T-helper 2 cell treated with Interferon-gamma antibody and Interleukin-4, amounts not matched to agents 5 μg/mL and 100 μg/mL, for 36 hours (primary cell): ENCODE results near the gene CLIP2.
A peak's percentile ranks its signal among the peaks of the same experiment; 100 is the strongest.
"Not testable (repeated sequence)": the region's sequence is repeated elsewhere in the genome, so short reads cannot be mapped to it uniquely, and the experiment has no call there.

ENCODE experiments used
- DNase-seq: peaks from one replicate; pipeline ENCODE4 v3.0.0; 2021; ENCODE audit warnings: low spot score
- H3K27ac Mint-ChIP-seq: one replicate; pipeline ENCODE4 v1.8.0; 2021; ENCODE audit warnings: mild to moderate bottlenecking, mixed read lengths
- H3K27me3 Mint-ChIP-seq: one replicate; pipeline ENCODE4 v1.8.0; 2021; ENCODE audit warnings: low read depth, mixed read lengths
- H3K36me3 Mint-ChIP-seq: one replicate; pipeline ENCODE4 v1.8.0; 2021; ENCODE audit warnings: low read depth, mixed read lengths
- H3K4me1 Mint-ChIP-seq: one replicate; pipeline ENCODE4 v1.8.0; 2021; ENCODE audit warnings: low read depth, mixed read lengths
- H3K4me3 Mint-ChIP-seq: one replicate; pipeline ENCODE4 v1.8.0; 2022; ENCODE audit warnings: mild to moderate bottlenecking, moderate library complexity, mixed read lengths
- H3K9me3 Mint-ChIP-seq: one replicate; pipeline ENCODE4 v1.8.0; 2021; ENCODE audit warnings: mixed read lengths

CLIP2 gene

DNA sequence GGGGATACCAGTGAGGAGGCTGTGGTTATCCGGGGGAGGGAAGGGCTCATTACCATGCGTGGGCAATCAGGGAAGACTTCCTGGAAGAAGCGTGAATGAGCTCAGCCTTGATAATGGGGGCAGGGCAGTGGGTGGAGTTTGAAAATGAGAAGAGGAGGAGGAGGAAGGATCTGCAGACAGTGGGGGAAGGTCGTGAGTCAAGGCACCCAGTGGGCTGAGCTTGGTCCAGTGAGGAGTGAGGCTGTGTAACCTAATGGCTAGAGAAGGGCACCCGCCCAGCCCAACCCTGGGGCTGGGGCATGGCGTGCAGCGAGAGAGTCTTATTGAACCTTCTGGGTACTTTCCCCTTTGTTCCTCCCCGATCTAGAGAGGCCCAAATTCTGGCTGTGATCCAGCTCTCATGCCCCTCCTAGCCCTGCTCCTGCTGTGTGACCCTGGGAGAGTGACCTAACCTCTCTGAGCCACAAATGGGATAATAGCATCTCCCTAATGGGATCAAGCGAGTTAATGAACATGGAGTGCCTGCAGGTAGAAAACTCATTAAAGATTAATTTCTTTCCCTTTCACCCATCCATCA is 31.5 kb downstream of the CLIP2 start:
- DNase-seq = no peak
- Mint-ChIP-seq H3K36me3 (no peaks in the 10 kb centered on the region), H3K9me3 (no peaks in the 10 kb centered on the region), H3K27ac (no peak overlapping the region), H3K4me3 (no peak overlapping the region), H3K27me3 (no peaks in the 10 kb centered on the region), H3K4me1 (no peaks in the 10 kb centered on the region)

DNA sequence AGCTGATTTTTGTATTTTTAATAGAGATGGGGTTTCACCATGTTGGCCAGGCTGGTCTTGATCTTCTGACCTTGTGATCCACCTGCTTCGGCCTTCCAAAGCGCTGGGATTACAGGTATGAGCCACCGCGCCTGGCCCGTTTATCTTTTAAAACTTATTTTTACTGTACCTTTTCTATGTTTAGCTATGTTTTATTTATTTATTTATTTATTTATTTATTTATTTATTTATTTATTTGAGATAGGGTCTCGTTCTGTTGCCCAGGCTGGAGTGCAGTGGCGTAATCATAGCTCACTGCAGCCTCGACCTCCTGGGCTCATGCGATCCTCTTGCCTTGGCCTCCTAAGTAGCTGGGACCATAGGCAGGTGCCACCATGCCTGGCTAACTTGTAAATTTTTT is 33.7 kb downstream of the CLIP2 start:
- DNase-seq, H3K36me3 Mint-ChIP-seq, H3K9me3 Mint-ChIP-seq, H3K27me3 Mint-ChIP-seq, H3K4me1 Mint-ChIP-seq, H3K27ac Mint-ChIP-seq, H3K4me3 Mint-ChIP-seq: not testable (repeated sequence)

DNA sequence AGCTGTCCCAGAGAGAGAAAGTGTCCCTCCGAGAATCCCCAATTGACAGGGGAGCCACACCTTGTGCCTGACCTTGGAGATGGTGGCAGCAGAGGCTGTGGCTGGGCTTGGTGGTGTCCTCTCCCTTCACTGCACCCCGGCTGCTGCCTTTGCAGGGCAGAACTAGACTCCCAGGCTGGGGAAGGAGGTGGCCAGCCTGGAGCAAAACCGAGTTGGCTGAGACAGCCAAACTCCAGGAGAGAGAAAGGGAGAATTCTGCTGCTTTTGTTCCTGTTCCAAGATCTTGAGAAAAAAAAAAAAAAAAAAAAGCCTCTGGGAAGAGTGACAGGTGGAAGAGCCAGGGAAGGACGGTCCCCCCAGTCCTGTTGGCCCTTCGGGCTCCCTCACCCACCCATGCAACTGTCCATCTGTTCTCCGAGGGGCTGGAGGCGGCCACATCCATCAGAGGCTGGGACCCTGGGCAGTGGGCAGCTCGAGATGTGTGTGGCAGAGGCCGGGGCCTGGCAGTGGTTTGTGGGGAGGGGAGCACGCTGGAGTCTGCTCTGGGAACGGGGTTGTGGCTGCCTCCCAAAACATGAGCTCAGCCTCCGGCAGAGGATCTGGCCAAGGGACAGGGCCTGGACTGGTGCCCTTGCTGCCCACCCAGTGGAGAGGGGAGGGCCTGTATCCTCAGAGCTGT is 35.5 kb downstream of the CLIP2 start:
- no peaks in the 10 kb centered on the region for H3K27me3 Mint-ChIP-seq
- no peak overlapping the region for H3K4me3 Mint-ChIP-seq
- no peak overlapping the region for H3K27ac Mint-ChIP-seq
- H3K36me3 Mint-ChIP-seq = no peaks in the 10 kb centered on the region
- H3K9me3 Mint-ChIP-seq = no peaks in the 10 kb centered on the region
- no peak for DNase-seq
- H3K4me1 Mint-ChIP-seq = no peaks in the 10 kb centered on the region

DNA sequence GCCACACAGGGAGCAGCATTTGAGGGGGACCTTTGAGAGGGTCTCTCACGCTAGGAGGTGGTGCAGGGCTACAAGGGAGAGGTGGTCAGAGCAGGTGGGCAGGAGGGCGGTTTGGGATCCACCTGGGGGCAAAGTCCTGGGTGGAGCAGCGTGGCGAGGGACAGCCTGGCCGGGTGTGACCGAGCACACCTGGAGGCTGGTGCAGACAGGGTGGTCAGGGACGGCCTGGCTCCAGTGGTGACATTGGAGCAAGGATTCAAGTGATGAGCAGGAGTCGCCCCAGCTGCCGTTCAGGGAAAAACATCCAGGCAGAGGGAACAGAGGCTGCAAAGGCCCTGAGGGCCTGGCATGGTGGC is 36.0 kb downstream of the CLIP2 start:
- Mint-ChIP-seq H3K27me3 (no peaks in the 10 kb centered on the region), H3K27ac (no peak overlapping the region)

DNA sequence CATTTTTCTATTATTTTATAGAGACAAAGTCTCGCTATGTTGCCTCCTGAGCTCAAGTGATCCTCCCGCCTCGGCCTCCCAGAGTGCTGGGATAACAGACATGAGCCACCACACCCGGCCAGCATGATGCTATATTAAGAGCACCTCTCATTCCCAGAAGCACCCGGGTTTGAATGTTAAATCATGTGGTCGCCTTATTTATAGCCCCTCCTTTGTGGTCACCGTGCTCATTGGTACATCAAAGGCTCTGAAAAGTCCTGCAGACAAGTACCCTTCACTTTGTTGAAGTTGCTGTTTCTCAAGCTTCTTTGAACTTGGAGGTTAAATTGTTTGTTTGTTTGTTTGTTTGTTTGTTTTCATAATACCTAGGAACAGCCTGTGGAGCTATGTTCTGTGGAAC is 40.0 kb downstream of the CLIP2 start:
- H3K4me3 Mint-ChIP-seq = no peak overlapping the region

More for the DNA sequence above, 36.0 kb downstream of the CLIP2 start:
- Mint-ChIP-seq H3K36me3 (no peaks in the 10 kb centered on the region), H3K4me3 (no peak overlapping the region), H3K9me3 (no peaks in the 10 kb centered on the region), H3K4me1 (no peaks in the 10 kb centered on the region)
- no peak for DNase-seq

DNA sequence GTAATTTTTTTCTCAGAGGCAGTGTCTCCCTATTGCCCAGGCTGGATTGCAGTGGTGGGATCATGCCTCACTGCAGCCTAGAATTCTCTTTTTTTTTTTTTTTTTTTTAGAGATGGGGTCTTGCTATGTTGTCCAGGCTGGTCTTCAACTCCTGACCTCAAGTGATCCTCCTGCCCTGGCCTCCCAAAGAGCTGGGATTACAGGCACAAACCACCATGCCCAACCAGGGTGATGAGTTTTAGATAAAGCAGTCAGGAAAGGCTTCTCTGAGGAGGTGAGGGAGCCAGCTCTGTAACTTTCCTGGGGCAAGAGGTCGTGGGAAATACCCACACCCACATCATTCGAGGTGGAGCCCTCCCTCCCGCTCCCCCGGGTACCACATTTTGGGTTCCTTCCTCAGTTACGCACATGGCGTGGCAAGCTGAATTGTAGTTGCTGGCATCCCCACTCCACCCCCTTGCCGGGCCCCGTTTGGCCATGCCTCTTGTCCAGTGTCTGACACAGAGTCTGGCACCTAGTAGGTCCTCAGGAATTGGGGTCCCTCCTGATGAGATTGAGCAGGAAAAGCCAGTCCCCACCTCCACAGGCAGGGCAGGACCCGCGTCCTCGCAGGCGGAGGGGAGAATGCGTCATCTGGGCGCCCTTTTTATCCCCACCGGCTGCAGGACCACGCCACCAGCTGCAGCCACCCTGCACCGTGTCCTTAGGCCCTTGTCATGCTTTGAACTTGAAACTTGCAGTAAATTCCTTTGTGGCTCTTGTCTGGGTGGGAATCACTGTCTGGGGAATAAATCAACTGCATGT is 43.4 kb downstream of the CLIP2 start:
- Mint-ChIP-seq H3K36me3 (no peaks in the 10 kb centered on the region), H3K27me3 (peaks cover 3% of the 10 kb centered on the region), H3K4me1 (no peaks in the 10 kb centered on the region), H3K4me3 (no peak overlapping the region), H3K9me3 (no peaks in the 10 kb centered on the region), H3K27ac (no peak overlapping the region)
- DNase-seq = no peak

More for the DNA sequence above, 40.0 kb downstream of the CLIP2 start:
- DNase-seq = no peak
- H3K27me3 Mint-ChIP-seq = peaks cover 3% of the 10 kb centered on the region
- H3K27ac Mint-ChIP-seq = no peak overlapping the region
- H3K36me3 Mint-ChIP-seq = no peaks in the 10 kb centered on the region
- no peaks in the 10 kb centered on the region for H3K9me3 Mint-ChIP-seq
- no peaks in the 10 kb centered on the region for H3K4me1 Mint-ChIP-seq

DNA sequence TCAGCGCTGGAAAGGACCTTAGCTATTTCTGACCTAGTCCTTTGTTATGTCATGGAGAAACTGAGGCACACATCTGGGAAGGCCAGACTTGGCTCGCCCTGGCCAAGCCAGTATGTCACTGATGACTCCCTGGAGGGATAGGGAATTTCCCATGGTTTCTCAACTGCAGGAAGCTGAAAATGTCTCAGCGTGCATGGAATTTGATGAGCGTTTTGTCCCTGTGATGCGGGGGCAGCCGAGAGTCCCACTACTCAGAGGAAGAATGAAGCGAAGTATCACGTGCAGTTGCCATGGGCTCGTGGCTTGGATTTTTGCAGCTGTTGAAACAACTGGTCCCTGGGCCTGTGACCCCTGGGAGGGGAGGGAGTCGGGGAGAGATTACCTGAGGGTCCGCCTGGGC is 44.8 kb downstream of the CLIP2 start:
- Mint-ChIP-seq H3K9me3 (no peaks in the 10 kb centered on the region), H3K27ac (no peak overlapping the region), H3K4me1 (no peaks in the 10 kb centered on the region), H3K4me3 (no peak overlapping the region), H3K36me3 (no peaks in the 10 kb centered on the region), H3K27me3 (peaks cover 3% of the 10 kb centered on the region)
- no peak for DNase-seq

DNA sequence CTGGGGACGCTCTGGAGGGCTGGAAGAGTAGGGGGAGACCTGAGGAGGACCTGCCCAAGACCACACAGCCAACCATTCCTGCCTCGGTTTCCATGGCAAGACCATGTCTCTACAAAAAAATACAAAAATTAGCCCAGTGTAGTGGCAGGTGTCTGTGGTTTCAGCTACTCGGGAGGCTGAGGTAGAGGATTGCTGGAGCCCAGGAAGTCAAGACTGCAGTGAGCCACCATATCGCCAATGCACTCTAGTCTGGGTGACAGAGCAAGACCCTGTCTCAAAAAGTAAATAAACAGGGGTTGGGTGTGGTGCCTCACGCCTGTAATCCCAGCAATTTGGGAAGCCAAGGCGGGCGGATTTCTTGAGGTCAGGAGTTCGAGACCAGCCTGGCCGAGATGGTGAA is 48.7 kb downstream of the CLIP2 start:
- DNase-seq = no peak
- H3K9me3 Mint-ChIP-seq = no peaks in the 10 kb centered on the region
- no peak overlapping the region for H3K4me3 Mint-ChIP-seq
- no peak overlapping the region for H3K27ac Mint-ChIP-seq
- no peaks in the 10 kb centered on the region for H3K27me3 Mint-ChIP-seq
- no peaks in the 10 kb centered on the region for H3K4me1 Mint-ChIP-seq
- H3K36me3 Mint-ChIP-seq = no peaks in the 10 kb centered on the region

DNA sequence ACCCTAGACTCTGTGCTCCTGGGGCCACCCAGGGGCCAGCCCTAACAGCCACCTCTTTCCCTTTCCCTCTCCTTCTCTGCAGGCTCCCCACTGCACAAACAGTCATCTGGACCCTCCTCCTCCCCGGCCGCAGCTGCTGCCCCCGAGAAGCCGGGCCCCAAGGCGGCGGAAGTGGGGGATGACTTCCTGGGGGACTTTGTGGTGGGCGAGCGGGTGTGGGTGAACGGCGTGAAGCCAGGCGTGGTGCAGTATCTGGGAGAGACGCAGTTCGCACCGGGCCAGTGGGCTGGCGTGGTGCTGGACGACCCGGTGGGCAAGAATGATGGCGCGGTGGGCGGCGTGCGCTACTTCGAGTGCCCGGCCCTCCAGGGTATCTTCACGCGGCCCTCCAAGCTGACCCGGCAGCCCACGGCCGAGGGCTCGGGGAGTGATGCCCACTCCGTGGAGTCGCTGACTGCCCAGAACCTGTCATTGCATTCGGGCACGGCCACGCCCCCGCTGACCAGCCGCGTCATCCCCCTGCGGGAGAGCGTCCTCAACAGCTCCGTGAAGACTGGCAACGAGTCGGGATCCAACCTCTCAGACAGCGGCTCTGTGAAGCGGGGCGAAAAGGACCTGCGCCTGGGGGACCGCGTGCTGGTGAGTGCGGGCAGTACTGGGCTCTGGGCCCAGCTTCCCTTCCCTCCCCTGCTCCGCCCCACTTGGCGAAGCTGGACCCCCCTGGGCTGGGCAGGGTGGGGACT is 49.3 kb downstream of the CLIP2 start:
- no peak for DNase-seq
- H3K9me3 Mint-ChIP-seq = no peaks in the 10 kb centered on the region
- no peaks in the 10 kb centered on the region for H3K36me3 Mint-ChIP-seq
- no peak overlapping the region for H3K4me3 Mint-ChIP-seq
- H3K4me1 Mint-ChIP-seq = no peaks in the 10 kb centered on the region
- H3K27me3 Mint-ChIP-seq = no peaks in the 10 kb centered on the region
- no peak overlapping the region for H3K27ac Mint-ChIP-seq

DNA sequence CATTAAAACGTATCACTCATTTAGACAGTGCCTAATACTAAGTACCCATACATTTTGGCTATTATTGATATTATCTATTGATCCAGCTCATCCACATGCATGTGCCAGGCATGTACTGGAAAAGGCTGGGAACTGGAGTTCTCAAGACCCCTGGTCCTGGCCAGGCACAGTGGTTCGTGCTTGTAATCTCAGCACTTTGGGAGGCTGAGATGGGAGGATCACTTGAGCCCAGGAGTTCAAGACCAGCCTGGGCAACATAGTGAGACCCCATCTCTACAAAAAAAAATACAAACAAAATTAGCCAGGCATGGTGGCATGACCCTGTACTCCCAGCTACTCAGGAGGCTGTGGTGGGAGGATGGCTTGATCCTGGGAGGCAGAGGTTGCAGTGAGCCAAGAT is 50.4 kb downstream of the CLIP2 start:
- not testable (repeated sequence) for H3K4me3 Mint-ChIP-seq, DNase-seq, H3K27ac Mint-ChIP-seq, H3K27me3 Mint-ChIP-seq, H3K9me3 Mint-ChIP-seq, H3K4me1 Mint-ChIP-seq, H3K36me3 Mint-ChIP-seq

DNA sequence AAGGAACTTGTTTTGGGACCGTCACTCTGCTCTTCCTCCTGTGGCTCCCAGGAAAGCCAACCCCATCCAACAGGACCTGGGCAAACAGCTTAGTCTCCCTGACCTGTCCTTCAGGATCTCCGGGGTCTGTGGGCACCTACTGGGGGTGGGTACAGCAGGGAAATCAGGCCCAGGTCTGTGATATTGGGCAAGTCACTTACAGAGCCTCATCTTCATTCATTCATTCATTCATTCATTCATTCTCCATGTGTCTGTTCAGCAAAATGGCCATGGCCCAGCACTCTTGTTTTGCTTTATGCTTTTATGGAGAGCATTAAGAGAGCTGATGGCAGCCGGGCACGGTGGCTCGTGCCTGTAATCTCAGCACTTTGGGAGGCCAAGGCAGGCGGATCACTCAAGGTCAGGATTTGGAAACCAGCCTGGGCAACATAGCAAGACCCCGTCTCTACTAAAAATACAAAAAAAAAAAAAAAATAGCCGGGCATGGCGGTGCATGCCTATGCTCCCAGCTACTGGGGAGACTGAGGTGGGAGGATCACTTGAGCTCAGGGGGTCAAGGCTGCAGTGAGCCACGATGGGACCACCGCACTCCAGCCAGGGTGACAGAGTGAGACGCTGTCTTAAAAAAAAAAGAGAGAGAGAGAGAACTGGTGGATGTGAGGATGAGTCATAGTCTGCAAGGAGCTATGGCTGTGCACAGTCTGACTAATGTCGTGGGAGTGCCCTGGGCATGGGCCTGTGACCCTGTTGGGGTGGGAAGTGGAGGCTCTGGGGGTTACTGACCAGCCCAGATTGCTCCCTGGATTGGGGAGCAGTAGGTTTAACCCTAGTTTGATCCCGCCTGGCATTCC is 54.3 kb downstream of the CLIP2 start:
- no peak overlapping the region for H3K4me3 Mint-ChIP-seq
- H3K36me3 Mint-ChIP-seq = no peaks in the 10 kb centered on the region
- no peaks in the 10 kb centered on the region for H3K27me3 Mint-ChIP-seq
- H3K9me3 Mint-ChIP-seq = no peaks in the 10 kb centered on the region
- DNase-seq = peak; percentile 5
- no peaks in the 10 kb centered on the region for H3K4me1 Mint-ChIP-seq
- no peak overlapping the region for H3K27ac Mint-ChIP-seq

DNA sequence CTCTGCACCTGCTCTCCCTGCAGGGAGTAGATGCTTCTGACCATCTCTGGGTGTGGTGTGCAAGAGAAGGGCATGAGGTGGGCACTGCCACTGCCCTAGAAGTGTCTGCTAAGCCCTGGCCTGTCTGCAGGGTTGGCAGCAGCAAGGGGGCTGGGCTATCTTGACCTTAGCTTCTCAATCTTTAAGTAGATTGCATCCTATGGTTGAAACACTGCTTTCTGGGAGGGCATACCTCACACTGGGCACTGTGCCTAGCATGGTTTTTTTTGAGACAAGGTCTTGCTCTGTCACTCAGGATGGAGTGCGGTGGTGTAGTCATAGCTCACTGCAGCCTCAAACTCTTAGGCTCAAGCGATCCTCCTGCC is 54.9 kb downstream of the CLIP2 start:
- H3K4me1 Mint-ChIP-seq = no peaks in the 10 kb centered on the region

DNA sequence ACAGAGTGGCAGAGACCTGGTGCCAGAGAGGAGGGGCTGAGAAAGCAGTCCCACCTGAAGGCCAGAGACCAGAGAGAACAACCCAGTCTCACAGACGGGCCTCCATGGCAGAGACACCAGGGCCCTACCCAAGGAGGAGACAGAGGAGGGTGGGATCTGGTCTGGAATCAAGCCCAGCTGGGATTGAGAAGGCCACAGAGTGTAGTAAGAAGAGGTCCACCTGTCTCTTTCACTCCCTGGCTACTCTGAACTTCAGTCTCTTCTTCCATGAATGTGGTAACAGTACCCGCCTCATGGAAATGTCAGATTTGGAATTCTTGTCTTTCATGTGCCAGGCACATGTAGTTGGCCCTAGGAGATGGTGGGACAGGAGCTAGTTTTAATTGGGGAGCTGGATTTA is 55.6 kb downstream of the CLIP2 start:
- Mint-ChIP-seq H3K9me3 (no peaks in the 10 kb centered on the region), H3K27ac (no peak overlapping the region), H3K27me3 (no peaks in the 10 kb centered on the region), H3K4me1 (no peaks in the 10 kb centered on the region), H3K36me3 (no peaks in the 10 kb centered on the region), H3K4me3 (no peak overlapping the region)
- DNase-seq = no peak

More for the DNA sequence above, 54.9 kb downstream of the CLIP2 start:
- no peaks in the 10 kb centered on the region for H3K36me3 Mint-ChIP-seq
- no peaks in the 10 kb centered on the region for H3K27me3 Mint-ChIP-seq
- no peak for DNase-seq
- no peak overlapping the region for H3K27ac Mint-ChIP-seq
- no peak overlapping the region for H3K4me3 Mint-ChIP-seq
- no peaks in the 10 kb centered on the region for H3K9me3 Mint-ChIP-seq
